Hematopoietic multipotent progenitor cell treated with erythropoietin and hydrocortisone succinate and interleukin-3 and kit ligand, for 4 days (in vitro differentiated cells): Measurements from ENCODE around the gene CLDN9.
A peak's percentile ranks its signal among the peaks of the same experiment; 100 is the strongest.

Experiments used
- DNase-seq: peaks from one replicate; pipeline ENCODE4 v3.0.0-alpha.2; 2015

The CLDN9 gene

DNA sequence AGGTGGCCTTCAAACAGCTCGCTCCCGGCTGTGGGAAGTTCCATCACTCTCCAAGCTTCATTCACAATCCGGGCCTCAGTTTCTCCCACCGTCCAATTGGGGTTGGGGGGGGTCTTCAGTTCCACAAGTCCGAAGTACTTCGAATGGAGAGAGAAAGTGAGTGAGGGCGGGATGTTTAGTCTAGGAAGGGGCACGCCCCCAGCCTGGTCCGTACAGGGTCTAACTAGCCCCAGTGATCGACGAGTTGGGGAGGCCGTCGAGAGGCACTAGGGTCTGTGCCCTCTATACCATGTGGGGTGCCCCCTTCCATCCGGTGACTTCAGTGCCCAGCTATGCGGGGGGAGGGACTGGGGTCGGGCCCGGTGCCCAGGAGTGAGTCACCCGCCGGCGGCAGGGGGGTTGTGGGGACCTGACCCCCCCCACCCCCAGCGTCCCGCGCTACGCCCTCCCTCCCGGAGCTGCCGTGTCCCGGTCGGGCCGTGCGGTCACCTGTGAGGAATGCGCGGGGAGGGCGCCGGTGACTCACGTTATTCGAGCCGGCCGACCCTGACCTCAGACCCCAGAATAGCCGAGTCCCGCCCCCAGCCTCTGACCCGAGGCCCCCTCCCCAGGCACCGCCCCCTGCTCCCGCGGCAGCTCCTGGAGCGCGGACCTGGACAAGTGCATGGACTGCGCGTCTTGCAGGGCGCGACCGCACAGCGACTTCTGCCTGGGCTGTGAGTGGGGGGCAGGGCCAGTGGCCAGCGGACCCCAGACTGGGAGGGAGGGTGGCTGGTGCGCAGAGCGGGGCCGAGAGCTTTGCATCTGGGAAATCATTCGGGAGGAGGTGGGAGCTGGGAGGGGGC, 8.1 kb downstream of the CLDN9 start:
- peak; percentile 68 for DNase-seq

DNA sequence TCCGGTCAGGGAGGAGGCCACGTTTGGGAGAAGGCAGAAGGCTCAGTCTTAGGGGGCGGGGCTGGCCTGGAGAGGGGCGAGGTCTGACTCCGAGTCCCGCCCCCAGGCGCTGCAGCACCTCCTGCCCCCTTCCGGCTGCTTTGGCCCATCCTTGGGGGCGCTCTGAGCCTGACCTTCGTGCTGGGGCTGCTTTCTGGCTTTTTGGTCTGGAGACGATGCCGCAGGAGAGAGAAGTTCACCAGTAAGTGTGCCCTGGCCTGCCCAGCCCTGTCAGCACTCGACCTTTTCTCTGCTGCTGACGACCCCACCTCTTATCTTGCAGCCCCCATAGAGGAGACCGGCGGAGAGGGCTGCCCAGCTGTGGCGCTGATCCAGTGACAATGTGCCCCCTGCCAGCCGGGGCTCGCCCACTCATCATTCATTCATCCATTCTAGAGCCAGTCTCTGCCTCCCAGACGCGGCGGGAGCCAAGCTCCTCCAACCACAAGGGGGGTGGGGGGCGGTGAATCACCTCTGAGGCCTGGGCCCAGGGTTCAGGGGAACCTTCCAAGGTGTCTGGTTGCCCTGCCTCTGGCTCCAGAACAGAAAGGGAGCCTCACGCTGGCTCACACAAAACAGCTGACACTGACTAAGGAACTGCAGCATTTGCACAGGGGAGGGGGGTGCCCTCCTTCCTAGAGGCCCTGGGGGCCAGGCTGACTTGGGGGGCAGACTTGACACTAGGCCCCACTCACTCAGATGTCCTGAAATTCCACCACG, 8.9 kb downstream of the CLDN9 start:
- peak; percentile 93 for DNase-seq

DNA sequence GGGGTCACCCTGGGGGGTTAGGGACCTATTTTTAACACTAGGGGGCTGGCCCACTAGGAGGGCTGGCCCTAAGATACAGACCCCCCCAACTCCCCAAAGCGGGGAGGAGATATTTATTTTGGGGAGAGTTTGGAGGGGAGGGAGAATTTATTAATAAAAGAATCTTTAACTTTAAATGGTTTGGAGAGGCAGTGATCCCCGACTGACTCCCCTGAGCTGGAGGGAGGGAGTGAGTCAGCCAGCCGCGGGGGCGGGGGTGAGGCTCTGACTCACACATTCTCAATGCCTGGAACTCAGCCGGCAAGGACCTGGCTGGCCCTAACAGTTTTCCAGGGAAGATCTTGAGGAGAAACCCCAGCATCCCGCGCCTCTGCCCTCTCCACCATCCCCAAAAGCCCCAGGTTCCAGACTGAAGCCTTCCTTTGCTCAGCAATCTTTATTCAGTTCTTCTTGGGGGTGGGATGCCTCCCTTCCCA, 9.5 kb downstream of the CLDN9 start:
- DNase-seq, result peak; percentile 86

DNA sequence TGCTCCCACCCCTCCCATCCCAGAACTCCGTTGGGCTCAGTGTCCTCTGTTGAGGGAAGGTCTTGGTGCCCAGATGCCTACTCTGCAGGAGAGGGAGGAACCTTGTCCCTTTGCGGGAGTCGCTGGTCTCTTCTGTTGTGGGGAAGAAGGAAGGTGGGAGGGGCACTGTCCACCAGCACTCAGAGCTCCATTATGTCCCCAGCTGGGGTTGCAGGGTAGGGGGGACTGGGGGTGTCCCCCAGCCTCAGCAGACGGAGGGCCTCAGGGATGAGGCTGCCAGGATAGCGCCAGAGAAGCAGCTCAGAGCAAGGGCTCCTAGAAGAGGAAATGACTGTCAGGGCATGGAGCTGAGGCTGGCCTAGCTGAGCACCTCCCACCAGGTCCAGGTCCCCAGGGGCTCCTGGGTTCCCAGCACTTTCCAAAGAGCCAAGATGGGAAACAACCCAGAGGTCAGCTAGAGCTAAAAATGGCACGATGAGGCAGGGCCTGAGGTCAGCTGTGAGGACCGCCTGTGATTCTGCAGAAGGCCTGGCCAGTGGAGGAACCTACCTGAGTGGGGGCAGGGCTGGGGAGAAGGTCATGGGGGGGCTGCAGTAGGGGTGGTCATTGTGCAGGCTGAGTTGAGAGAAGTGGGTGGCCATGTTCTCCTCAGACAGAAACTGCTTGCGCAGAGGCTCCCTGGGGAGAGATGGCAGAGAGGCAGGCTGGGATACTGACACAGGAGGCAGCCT, 10.1 kb downstream of the CLDN9 start:
- no peak for DNase-seq

DNA sequence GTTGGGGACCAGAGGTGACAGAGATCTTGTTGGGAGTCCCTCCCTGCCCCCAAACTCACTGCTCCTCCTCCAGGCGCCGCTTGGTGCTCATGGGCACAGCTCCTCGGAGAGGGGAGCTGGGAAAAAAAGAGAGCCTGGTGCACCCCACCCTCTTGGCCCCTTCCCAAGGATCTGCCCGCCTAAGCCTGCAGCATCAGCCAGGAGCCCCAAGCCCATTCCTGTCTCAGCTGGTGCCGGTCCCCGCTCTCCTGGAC, 10.6 kb downstream of the CLDN9 start:
- peak; percentile 59 for DNase-seq

DNA sequence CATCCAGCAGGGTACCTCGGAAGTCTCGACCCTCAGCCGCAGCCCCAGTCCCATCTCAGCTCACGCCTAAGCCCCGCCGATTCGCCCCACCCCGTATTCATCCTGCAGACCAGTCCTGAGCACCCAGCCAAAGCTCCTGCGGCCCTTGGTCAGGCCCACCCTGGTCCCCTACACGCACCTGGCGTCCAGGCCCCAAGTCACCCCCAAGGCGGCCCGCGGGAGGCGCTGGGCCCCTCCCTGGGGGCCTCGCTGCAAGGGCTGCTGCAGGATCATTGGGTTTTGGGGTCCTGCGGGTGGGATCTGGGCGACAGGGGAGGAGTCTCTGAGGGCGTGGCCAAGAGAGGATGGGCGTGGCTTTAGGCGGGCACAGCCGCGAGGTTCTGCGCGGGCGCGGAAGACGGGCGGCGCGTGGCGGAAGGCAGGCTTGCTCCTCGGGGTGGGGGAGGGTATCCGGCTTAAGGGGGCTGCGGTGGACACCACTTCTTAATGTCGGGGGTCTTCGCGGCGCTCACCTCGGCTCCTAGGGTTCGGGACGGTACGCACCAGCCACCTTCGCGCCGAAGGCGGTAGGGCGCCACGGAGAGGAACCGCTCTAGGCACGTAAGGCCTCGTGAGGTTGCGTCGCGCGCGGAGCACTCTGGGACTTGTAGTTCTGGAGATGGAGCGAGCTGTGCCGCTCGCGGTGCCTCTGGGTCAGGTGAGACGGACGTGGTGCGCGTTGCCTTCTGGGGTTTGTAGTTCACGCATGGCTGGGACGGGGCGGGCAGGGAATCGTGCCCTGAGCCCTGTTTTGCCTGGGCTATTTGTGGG, 11.2 kb downstream of the CLDN9 start, which contains the start of the genes HCFC1R1 and THOC6:
Gene HCFC1R1, minus strand, starts transcription at position 274 of the 810 bp plus-strand sequence. Its CDS starts 1 bp downstream, at position 273.
Gene THOC6, plus strand, starts transcription at position 367 of the 810 bp plus-strand sequence. Its CDS starts 292 bp downstream, at position 659.
- DNase-seq, result peak; percentile 99

DNA sequence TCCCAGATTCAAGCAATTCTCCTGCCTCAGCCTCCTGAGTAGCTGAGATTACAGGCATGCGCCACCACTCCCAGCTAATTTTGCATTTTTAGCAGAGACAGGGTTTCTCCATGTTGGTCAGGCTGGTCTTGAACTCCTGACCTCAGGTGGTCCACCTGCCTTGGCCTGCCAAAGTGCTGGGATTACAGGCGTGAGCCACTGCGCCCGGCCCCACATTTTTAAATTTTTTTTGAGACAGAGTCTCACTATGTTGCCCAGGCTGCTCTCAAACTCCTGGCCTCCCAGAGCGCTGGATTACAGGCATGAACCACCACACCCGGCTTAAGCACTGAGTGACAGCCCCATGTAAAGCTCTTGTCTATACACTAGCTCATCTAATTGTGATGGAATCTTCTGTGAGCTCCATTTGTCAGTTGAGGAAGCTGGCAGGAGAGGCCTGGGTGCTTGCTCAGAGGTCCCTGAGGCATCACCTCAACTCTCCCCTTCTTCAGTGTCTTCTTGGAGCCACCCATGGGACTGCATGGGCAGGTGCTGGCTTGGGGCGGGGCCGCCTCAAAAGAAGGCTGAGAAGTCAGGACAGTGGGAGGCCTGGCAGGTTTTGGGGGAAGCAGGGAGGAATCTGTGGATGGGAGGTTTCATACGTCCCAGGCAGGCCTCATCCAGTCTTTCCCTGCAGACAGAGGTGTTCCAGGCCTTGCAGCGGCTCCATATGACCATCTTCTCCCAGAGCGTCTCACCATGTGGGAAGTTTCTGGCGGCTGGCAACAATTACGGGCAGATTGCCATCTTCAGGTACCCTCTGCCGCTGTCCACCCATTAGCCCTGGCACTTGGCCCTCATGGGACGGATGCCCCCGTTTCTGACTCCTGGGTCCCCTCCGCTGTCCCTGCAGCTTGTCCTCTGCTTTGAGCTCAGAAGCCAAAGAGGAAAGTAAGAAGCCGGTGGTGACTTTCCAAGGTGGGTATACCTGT, 12.6 kb downstream of the CLDN9 start:
- no peak for DNase-seq

DNA sequence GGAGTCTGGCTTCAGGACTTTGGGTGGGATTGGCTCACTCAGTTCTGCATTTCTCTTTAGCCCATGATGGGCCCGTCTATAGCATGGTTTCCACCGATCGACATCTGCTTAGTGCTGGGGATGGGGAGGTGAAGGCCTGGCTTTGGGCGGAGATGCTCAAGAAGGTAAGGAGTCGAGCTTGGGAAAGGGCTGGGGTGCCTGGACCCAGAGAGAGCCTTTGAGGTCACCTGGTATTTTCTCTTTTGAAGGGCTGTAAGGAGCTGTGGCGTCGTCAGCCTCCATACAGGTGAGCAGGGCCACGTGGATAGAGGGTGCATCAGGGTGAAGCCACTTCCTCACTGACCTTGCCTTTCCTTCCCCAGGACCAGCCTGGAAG, 13.3 kb downstream of the CLDN9 start:
- DNase-seq, result no peak

DNA sequence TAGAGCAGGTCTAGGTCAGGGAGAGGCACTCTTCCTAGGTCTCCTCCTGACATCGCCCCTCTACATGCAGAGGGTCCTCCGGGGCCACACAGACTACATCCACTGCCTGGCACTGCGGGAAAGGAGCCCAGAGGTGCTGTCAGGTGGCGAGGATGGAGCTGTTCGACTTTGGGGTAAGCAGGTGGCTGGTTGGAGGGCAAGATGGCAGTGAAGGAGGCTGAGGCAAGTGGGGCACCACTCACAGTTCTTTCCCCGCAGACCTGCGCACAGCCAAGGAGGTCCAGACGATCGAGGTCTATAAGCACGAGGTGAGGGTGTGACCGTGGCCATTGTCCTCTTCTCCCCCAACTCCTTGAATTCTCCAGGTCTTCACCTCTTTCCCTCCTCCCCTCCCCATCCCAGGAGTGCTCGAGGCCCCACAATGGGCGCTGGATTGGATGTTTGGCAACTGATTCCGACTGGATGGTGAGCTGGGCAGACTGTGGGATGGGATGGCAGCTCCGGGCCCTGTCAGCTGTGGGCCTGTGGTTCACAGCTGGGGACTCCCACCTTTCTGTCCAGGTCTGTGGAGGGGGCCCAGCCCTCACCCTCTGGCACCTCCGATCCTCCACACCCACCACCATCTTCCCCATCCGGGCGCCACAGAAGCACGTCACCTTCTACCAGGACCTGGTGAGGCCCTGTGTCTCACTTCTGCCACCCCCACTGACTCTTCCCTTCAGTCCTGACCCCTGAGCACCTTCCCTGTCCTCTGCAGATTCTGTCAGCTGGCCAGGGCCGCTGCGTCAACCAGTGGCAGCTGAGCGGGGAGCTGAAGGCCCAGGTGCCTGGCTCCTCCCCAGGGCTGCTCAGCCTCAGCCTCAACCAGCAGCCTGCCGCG, 14.1 kb downstream of the CLDN9 start:
- DNase-seq, result no peak

DNA sequence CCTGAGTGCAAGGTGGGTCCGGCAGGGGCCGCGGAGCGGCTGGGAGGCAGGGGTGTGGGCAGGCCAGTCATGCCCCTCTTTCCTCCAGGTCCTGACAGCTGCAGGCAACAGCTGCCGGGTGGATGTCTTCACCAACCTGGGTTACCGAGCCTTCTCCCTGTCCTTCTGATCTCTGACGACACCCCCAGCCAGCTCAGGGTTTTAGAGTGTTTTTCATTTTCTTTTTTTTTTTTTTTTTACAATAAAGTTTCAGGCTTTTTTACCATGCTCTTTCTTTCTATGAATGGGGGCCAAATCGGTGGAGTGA, 14.7 kb downstream of the CLDN9 start:
- DNase-seq, result no peak

DNA sequence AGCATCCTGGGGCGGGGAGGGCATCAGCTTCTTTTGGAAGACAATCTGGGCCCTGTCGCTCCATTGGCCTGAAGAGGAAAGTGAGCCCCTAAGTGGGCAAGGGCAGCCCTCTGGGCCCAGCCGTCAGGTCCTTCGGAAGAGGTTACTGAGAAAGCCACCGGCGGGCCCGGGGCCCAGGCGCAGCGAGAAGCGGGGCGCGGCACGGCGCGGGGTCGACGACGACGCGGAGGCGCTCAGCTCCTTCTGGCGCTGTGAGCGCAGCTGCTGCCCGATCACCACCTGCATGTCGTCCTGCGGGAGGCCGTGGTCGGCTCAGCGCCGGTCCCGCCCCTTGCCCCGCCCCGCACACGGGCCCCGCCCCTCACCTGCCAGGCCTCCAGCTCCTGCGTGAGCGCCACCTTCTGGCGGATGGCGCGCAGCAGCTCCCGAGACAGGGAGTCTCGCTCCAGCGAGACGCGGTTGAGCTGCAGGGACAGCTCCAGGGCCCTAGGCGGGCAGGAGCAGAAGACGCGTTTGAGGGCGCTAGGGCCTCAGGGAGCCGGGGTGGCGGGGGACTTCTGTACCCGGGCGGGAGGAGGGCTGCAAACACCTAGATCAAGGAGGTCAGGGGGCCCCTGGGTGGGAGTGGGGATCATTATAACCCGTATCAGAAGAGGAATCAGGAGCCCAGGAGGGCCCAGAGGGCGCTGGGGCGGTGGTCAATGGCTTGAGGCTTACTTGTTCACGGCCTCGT, 15.4 kb downstream of the CLDN9 start:
- peak; percentile 92 for DNase-seq

DNA sequence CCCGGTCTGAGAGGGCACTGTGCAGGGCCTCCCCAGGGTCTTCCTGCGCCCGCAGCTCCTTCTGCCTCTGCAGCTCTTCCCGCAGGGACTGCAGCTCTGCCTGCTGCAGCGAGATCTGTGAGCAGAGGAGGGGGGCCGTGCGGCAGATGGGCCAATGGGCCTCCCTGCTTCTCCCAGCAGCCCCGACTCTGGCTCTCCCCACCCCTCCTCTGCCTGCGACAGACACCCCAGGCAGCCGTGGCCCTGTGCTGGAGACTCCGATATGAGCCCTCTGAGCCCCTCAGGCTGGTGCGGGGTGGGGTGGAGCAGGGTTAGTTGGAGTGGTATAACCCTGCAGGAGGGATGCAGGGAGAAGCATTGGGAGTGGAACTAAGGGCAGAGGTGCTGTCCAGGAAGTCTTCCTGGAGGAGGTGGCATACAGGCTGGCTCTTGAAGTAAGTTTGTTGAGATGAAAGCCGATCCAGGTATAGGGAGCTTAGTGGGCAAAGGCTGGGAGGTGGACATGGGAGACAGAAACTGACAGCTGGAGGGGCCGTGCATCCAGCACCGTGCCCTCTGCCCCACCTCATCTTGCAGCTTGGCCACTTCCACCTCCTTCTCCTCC, 16.1 kb downstream of the CLDN9 start:
- DNase-seq, result no peak

DNA sequence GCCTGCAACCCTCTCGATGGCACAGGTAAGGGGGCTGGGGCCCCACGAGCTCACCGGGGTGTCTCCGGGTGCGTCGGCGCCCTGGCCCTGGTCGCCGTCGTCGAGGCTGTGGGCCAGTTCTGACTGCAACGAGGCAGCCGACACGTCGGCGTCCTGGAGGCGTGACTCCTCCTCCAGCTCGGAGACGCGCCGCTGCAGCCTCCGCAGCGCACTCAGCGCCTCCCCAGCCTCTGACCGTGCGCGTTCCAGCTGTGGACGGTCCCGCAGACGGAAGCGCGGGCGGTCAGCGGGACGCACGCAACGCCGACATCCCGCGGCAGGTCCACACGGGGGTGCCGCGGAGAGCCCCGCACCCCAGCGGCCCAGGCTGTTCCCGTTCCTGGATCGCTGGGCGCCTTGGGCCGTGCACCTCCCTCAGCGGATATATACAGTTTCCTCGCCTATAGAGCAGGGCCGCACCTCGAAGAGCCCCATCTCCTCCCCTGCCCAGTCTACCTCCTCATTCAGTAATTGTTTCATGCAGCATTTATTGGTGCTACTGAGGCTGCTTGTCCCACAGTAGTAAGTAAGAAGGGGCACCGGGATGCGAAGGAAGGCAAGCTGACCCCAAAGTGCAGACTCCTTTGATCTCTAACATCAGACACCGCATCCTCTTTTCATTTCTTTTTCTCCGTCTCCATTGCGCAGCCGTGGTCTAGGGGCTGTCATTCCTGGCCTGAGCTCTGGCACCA, 16.9 kb downstream of the CLDN9 start:
- DNase-seq, result peak; percentile 58

DNA sequence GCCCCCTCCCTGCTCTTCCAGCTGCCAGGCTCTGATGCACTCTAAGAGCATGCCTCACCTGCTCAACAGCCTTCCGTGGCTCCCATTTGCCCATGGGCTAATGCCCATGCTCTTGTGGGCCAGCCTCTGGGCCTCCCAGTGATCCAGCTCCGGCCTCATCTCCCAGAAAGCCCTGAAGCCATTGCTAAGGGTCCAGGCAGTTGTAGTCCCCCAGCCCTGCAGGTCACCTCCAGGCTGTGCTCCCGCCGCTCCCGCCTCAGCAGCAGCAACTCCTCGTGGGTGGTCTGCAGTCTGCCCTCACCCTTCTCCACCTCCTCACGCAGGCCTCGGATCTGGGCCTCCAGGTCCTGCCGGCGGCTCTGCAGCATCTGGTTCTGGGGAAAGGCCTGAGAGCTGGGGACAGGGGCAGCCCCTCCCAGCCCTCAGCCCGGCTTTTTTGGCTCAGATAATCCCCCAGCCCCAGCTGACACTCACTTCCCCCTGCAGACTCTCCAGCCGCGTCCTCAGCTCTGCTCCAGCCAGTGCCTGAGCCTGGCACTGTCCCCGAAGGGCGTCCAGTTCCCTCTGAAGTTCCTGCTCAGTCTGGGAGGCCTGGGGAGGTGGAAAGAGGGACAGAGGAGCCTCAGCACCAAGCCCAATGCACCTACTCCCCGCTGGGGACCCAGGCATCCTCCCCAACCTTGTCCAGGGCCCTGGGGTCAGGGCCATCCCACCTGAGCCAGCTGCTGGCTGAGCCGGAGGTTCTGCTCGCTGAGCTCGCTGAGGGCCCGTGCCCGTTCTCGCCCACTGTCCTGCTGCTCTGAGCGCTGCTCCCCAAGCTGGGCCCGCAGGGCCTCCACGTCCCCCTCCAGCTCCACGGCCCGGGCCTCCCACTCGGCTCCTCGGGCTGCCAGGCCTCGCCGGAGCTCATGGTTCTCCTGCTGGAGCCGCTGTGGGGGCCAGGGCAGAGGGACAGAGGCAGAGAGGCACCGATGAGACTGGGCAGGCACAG, 17.8 kb downstream of the CLDN9 start:
- no peak for DNase-seq

DNA sequence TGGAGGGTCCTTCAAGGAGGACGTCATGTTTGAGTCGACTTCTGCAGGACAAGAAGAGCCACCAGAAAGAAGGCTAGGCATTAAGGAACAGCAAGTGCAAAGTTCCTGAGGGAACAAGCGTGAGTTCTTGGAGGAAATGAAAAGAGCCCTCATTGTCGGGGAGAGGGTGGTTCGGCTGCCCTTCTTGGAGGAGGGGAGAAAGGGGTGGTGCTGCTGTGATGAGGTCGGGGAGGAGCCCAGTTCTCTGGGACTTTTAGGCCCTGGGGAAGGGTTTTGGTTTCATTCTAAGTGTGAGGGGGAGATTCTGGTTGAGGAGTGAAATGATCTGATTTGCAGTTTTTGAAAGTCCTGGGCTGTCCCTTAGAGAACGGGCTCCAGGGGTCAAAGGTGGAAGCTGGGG, 19.9 kb downstream of the CLDN9 start:
- no peak for DNase-seq

DNA sequence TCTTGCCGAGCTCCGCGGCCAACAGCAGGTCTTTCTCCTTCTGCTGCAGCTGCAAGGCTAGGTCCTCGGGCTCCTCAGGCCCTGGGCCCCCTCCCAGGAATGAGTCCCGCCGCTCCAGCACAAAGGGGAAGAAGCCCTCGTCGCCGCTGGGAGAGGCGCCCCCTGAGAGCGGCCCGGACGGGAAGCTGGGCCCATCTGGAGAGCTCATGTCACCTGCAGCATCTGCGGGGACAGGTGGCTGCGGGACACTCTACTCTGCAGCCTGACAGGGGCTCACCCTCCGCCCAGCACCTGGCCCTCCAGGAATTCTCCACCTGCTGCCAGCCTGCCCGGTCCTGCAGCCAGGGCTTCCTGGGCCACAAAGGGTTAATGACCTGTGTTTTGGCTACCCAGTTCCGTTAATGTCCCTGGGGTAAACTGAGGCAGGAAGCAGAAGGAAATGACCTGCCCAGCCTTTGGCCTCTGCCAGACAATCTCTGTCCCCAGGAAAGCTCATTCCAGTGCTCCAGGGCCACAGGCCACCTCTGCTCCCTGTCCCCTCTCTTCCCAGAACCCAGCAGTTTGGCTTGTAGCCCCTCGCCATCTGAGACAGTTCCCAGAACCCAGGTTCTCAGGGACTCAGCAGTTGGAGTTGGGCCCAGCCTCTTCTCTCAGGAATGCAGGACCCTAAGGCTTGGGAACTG, 22.7 kb downstream of the CLDN9 start:
- no peak for DNase-seq
